ENCODE data around the gene ITSN1. TPM values are rescaled to one million over a fixed set of nuclear protein-coding genes. Genes with fewer than 3 reads are reported as not detected.

The ITSN1 gene
- total RNA-seq, 4 donors from 2014 or later, result 33.0 to 50.5 (median 45.9) TPM

- peaks cover 0 to 29% of the 10 kb centered on the region in 2 donors for H3K36me3 ChIP-seq
- no peak overlapping the region for H3K4me3 ChIP-seq
- H3K9me3 ChIP-seq, result no peaks in the 10 kb centered on the region
- TF ChIP-seq EP300 (IDR thresholded peaks at IDR 0.05) (no peak), POLR2AphosphoS5 (IDR thresholded peaks at IDR 0.05) (no peak), POLR2A (IDR thresholded peaks at IDR 0.05) (no peak)
- TF ChIP-seq, protein P1, sequence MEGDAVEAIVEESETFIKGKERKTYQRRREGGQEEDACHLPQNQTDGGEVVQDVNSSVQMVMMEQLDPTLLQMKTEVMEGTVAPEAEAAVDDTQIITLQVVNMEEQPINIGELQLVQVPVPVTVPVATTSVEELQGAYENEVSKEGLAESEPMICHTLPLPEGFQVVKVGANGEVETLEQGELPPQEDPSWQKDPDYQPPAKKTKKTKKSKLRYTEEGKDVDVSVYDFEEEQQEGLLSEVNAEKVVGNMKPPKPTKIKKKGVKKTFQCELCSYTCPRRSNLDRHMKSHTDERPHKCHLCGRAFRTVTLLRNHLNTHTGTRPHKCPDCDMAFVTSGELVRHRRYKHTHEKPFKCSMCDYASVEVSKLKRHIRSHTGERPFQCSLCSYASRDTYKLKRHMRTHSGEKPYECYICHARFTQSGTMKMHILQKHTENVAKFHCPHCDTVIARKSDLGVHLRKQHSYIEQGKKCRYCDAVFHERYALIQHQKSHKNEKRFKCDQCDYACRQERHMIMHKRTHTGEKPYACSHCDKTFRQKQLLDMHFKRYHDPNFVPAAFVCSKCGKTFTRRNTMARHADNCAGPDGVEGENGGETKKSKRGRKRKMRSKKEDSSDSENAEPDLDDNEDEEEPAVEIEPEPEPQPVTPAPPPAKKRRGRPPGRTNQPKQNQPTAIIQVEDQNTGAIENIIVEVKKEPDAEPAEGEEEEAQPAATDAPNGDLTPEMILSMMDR (IDR thresholded peaks at IDR 0.05), result no peak
- peak overlapping the region in 1 of 4 donors; percentile 69 for H3K27ac ChIP-seq
- no peak for ATAC-seq
- H3K4me1 ChIP-seq, result peaks cover 4 to 55% (median 16%) of the 10 kb centered on the region in 3 donors
- WGBS, 2 donors (ENCODE audit: low coverage in 1 of 2), result 72 to 83% methylated on average over 2 to 11 of the region's 11 CpGs
- no peaks in the 10 kb centered on the region for H3K27me3 ChIP-seq
Measured at GRCh38 chr21:33824156-33824941, 182.0 kb downstream of the ITSN1 start.

DNA sequence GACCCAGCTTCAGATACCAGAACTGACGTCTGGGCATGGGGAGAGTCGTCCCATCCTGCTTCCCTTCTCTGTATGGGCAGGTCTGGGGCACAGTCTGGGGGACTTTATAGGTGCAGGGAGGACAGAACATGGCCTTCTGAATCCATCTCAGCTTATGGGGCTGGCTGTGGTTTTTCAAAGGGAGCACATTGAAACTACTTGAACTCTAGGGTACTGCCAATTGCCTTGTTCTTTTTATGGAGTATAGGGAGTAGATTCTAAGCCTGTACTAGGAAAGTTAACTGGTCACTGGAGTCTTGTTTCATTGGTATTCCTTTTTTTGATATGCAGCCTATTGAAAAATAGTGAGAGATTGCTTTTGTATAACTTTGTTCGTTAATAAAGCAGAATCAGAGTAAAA is 183.1 kb downstream of the ITSN1 start:
- TF ChIP-seq, protein P1 (IDR thresholded peaks at IDR 0.05), result no peak
- TF ChIP-seq POLR2A (IDR thresholded peaks at IDR 0.05) (no peak), EP300 (IDR thresholded peaks at IDR 0.05) (no peak), POLR2AphosphoS5 (IDR thresholded peaks at IDR 0.05) (no peak)
- Histone ChIP-seq H3K4me1 (peaks cover 4 to 56% (median 16%) of the 10 kb centered on the region in 3 donors), H3K9me3 (no peaks in the 10 kb centered on the region), H3K36me3 (peaks cover 0 to 30% of the 10 kb centered on the region in 2 donors), H3K27ac (peak overlapping the region; percentile 18 to 69 (median 46)), H3K4me3 (no peak overlapping the region), H3K27me3 (no peaks in the 10 kb centered on the region)
- WGBS, 2 donors (ENCODE audit: low coverage in 1 of 2), result 13 to 67% methylated on average over 1 to 3 of the region's 3 CpGs
- no peak for ATAC-seq

GRCh38 chr21:33825915-33826314 is 183.6 kb downstream of the ITSN1 start:
- ATAC-seq, result no peak
- TF ChIP-seq POLR2AphosphoS5 (IDR thresholded peaks at IDR 0.05) (no peak), EP300 (IDR thresholded peaks at IDR 0.05) (no peak), POLR2A (IDR thresholded peaks at IDR 0.05) (no peak)
- TF ChIP-seq, protein P1 (IDR thresholded peaks at IDR 0.05), result no peak
- Histone ChIP-seq H3K4me3 (no peak overlapping the region), H3K27me3 (no peaks in the 10 kb centered on the region), H3K36me3 (peaks cover 0 to 30% of the 10 kb centered on the region in 2 donors), H3K9me3 (no peaks in the 10 kb centered on the region), H3K27ac (peak overlapping the region; percentile 18 to 69 (median 46)), H3K4me1 (peaks cover 4 to 56% (median 16%) of the 10 kb centered on the region in 3 donors)
- 13 to 19% methylated on average over 2 of the region's 2 CpGs for WGBS, 2 donors (ENCODE audit: low coverage in 1 of 2)

DNA sequence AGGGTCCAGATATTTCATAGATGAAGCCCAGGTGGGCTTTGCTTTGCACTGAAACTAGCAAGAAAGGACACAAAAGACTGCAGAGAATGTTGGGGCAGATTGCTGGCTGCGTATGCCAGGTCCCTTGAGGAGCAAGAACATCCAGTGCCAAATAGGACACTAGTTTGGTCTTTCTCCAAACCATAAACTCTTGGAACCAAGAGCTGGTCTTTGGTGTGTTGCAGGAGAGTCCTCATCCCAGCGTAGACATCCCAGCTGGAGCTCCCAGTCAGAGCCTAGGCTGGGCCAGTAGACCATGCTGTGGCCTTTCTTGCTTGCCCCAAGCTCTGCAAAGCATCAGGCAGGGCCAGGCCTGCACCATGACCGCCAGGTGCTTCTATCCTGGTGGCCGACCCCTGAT is 185.8 kb downstream of the ITSN1 start:
- TF ChIP-seq POLR2AphosphoS5 (IDR thresholded peaks at IDR 0.05) (peak; percentile 10), EP300 (IDR thresholded peaks at IDR 0.05) (no peak), POLR2A (IDR thresholded peaks at IDR 0.05) (no peak)
- TF ChIP-seq, protein P1 (IDR thresholded peaks at IDR 0.05), result no peak
- Histone ChIP-seq H3K4me1 (peaks cover 4 to 50% (median 16%) of the 10 kb centered on the region in 3 donors), H3K27ac (peak overlapping the region in 1 of 4 donors; percentile 69), H3K9me3 (no peaks in the 10 kb centered on the region), H3K27me3 (no peaks in the 10 kb centered on the region), H3K36me3 (peaks cover 0 to 40% of the 10 kb centered on the region in 2 donors), H3K4me3 (no peak overlapping the region)
- WGBS, 2 donors (ENCODE audit: low coverage in 1 of 2), result 75 to 80% methylated on average over 1 to 2 of the region's 4 CpGs
- no peak for ATAC-seq

- Histone ChIP-seq H3K27me3 (no peaks in the 10 kb centered on the region), H3K4me3 (no peak overlapping the region), H3K9me3 (no peaks in the 10 kb centered on the region), H3K4me1 (peaks cover 4 to 50% (median 16%) of the 10 kb centered on the region in 3 donors), H3K27ac (peak overlapping the region in 1 of 4 donors; percentile 30), H3K36me3 (peaks cover 0 to 40% of the 10 kb centered on the region in 2 donors)
- 69 to 100% methylated on average over 1 to 4 of the region's 4 CpGs for WGBS, 2 donors (ENCODE audit: low coverage in 1 of 2)
- no peak for TF ChIP-seq POLR2AphosphoS5 (IDR thresholded peaks at IDR 0.05)
- no peak for TF ChIP-seq EP300 (IDR thresholded peaks at IDR 0.05)
- TF ChIP-seq POLR2A (IDR thresholded peaks at IDR 0.05), result no peak
- TF ChIP-seq, protein P1 (IDR thresholded peaks at IDR 0.05), result no peak
- ATAC-seq, result no peak
Measured at GRCh38 chr21:33828577-33828976, 186.3 kb downstream of the ITSN1 start.
